RPMI7951 (cell line): ENCODE data around the gene MSANTD3. TPM values are rescaled to one million over a fixed set of nuclear protein-coding genes. Genes with fewer than 3 reads are reported as not detected.
"Not testable (repeated sequence)": the region's sequence is repeated elsewhere in the genome, so short reads cannot be mapped to it uniquely, and the experiment has no call there.

ENCODE experiments used
- DNase-seq: peaks from one replicate; pipeline ENCODE4 v3.0.0-alpha.2; 2012; ENCODE audit warnings: low read depth
- total RNA-seq: library from RNA; depleted of rRNA; stranded (reverse); fragments of >200 nt; shearing (Covaris generic); gene quantifications from 2 replicates; pipeline ENCODE4 v1.2.3, GENCODE V29; 2014

Gene MSANTD3
- total RNA-seq, 1 experiment from 2014 or later: 75.1 TPM

DNA sequence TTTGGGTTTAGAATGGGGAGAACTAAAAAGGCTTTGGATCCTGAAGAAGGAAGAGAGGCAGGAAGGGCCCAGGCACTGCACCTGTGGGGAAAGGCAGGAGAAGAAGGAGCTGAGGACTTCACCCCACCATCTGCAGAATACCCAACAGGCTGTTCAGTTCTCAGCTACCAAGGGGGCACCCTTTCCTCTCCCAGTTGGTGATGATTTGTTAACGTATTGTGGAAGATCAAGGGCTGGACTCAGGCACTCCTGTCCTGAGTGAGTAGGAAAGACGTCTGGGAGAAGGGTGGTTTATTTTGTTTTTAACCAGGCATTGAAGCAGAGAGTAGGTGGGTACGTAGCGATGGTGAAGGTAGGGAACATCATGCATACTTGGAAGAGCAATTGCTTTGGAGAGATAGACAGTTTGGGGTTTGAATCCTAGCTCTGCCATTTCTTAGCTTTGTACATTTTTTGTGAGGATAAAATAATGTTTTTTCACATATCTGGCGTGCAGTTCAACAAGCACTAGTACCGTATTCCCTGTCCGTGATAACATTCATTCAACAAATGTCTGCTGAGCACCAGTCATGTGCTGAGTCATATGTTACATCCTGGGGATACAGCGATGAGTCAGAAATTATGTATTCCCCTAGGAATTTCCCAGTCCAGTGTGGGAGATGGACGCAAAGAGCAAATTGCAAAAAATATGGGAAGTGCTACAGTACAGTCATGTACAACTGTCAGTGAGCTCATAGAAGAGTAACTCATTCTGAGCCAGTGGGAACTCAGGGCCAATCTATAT is 2.1 kb downstream of the MSANTD3 start:
- DNase-seq: peak; percentile 99

DNA sequence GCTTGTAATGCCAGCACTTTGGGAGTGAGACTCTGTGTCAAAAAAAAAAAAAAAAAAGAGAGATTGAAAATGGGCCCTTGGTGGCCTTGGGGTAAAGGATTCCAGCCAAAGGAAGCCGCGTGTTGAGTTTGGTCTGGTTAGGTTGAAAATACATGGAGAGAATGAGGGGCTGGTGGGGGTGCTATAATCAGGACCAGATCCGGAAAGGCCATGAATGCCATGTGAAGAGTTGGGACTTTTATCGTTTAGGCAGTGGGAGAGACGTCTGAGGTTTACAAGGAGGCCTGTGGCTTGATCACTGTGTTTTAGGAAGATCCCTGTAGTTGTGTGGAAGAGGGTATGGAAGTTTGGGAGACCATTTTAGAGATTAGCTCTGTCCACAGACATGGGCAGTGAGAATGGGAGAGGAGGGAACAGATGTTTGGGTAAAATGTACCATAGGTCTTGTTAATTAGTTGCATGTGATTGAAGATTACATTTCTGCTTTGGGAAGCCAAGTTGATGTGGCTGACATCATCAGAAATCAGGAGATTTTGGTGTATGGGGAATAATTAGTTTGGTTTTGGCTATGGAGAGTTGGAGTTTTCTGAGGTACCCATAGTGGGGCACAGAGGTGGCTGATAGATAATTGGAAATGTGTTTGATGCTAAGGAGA is 3.5 kb downstream of the MSANTD3 start:
- peak; percentile 70 for DNase-seq

DNA sequence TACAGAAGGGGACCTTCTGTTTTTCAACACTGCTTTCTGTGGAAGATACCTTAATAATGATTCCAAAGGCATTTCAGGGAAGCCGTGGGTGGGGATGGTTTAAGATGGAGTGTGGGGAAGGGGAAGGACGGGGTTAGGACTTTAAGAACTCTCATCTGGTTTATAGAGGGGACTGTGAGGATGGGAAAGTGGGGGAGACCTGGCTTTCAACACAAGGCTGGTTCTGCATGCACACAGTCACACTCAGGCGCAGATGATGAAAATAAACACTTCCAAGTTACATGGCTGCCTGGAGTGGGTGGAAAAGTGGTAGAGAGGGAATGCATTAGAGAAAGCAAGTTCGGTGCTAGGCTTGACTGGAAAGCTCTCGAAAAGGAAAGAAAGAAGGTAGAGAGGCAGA is 4.9 kb downstream of the MSANTD3 start:
- no peak for DNase-seq

DNA sequence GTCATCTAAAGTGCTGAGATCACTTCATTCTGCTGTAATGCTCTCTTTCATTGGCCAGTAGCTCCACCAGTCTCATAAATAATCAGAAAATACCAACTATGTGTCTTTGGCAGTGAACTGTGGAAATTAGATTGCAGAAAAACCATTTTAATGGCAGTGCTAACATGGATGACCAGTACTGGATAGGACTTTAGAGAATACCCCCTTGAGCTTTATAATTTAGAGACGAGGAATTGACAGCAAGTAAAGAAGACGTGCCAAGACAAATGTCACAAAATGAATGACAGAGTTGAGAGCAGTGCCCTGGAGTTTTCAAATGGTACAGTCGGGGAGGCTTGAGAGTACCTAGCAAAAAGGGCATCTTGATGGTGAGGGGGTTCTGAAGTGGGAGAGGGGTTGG is 5.8 kb downstream of the MSANTD3 start:
- no peak for DNase-seq

DNA sequence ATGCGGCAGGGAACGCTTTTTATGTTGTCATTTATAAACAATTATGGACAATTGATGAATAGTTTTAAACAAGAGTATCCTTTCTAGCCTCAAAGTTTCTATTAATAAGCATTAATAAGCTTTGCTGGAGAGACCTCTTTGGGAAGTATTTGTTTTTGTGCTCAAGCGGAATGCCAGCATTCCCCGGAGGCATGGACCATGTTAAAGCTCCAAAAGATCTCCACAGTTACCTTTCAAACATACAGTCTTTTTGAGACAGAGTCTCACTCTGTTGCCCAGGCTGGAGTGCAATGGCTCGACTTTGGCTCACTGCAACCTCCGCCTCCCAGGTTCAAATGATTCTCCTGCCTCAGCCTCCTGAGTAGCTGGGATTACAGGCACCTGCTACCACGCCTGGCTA is 9.6 kb downstream of the MSANTD3 start:
- no peak for DNase-seq

DNA sequence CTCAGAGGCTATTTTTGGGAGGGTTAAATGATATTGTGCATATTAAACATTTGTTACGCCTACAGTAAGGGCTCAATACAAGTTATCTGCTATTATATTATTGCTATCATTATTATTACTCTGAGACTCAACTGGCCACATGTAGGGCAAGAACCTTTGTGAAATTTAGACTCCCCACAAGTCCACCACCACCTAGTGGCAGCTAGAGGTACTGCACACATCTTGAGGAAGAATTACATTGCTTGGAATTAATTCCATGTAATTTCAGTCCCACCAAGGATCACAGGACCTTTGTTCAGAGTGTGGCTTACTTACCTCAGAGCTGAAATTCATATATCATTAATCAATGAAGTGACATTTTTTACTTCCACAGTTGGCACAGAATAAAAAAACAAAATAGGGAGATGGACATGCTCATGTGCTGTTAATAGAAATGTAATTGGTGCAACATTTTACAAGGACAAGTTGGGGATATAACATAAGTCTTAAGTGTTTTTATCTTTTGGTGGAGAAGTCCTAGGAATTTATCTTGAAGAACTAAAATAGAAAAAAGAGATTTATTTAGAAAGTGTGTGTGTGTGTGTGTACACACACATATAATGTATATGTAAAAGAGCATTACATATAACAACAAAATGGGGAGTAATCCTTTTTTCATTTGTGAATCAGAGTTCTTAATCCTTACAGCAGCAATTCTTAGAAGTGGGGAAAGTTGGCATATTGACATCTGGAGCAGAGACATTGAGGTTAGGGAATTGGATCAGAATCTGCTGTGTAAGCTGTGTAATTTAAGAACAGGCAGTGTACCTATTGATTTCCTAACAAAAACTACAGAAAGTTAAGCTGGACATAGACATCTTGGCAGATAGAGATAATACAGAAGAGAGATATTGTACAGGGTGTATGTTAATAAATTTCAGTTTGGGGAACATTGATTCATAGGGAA is 11.2 kb downstream of the MSANTD3 start:
- DNase-seq: peak; percentile 72

DNA sequence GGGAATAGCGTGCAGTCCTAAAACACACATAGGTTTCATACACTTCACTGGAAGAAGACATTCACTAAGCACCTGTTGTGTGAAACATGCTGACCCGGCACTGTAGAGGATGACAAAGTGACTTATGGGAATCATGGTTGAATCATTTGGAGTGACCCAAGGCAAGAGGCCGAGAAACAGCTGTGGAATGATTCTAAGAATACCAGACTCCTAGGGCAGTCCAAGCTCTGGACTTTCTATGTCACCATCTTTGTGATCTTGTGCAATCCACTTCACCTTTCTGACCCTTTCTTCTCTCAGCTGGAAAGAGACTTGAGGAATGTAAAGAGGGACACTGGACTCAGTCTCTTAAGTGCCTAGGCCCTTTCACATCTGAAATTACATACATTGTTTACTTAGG is 13.1 kb downstream of the MSANTD3 start:
- DNase-seq: peak; percentile 69

DNA sequence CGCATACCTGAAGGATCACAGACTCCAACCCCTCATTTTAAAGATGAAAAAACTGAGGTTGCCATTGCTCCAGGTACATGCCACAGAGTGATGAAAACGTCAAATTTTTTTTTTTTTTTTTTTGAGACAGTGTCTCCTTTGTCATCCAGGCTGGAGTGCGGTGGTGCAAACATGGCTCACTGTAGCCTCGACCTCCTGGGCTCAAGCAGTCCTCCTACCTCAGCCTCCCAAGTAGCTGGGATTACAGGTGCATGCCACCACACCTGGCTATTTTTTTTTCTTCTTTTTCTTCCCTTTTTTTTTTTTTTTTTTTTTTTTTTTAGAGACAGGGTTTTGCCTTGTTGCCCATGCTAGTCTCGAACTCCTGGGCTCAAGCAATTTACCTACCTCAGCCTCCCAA is 13.5 kb downstream of the MSANTD3 start:
- not testable (repeated sequence) for DNase-seq

DNA sequence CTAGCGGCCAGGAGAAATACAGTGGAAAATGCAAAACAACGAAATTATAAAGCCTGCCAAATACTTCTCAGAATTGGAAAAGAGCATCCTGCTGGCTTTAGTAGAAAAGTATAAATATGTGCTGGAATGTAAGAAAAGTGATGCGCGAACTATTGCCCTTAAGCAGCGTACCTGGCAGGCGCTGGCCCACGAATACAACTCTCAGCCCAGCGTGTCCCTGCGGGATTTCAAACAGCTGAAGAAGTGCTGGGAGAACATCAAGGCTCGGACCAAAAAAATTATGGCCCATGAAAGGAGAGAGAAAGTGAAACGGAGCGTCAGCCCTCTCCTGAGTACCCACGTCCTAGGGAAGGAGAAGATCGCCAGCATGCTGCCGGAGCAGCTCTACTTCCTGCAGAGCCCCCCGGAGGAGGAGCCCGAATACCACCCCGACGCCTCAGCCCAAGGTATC is 15.0 kb downstream of the MSANTD3 start:
- DNase-seq: no peak

DNA sequence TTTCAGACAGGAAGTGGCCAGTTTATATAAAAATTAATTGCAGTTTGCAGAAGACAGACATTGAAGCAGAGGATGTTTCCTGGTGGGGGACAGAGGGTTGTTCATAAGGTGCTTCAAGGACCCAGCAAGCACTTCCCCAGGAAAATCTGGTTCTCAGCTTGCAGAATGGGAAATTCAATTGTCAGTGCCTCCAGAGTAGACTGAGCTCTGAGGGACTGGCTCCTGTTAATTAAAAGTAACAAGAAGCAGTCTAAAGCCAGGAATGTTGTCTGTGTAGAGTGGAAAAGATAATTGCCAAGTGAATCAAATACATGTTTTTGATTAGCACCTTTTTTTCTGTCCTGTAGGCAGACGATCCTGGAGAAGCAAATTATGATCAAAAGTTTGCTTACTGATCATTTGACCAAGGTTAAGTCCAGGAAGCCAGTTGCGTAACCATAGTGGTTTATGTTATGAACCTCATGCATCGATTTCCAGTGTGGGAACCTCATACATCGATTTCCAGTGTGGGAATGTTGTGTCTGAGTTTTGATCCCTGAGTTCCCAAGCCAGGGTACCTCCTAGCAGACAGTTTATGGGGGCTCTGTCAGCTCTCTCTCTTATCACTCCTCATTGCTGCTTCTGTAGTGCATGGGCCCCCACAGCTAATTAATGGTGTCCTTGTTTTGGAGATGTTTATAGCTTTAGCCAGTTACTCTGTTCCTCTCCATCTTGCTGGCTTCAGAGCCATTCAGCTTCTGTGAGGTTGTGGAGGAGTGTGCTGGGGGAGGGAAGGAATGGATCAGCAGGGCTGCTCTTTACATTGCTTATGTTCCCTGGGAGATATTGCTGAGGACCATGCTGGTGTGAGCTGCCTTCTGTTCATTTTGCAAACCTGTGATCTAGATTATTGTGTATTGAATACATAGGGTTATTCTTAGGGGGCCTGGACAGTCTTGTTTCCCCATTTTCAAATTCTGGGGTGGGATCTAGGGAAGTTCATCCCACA is 17.1 kb downstream of the MSANTD3 start:
- no peak for DNase-seq

DNA sequence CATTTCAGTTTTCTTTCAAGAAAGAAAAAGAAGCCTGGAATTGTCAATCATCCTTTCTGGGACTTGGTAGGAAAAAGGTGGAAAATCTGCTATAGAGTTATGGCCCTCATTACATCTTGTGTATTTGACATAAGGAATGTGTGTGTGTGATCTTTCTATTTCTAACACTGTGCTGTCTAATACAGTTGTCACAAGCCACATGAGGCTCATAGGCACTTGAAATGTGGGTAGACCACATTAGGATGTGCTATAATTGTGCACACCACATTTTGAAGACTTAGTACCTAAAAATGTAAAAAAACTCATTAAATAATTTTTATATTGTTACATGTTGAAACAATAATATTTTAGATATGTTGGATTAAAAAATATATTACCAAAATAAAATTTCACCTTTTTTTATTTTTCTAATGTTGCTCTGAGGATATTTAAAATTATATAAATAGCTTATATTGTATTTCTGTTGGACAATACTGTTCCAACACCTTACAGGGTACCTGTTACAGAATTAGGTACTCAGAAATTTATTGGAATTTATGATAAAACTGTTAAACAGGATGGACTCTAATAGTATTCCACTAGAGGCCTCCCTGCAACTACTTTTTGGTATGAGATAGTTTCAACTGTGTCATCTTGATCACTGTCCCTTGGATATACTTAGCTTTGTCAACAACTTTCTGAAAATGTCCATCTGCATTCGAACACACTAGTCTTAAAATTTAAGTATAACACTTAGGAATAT is 18.4 kb downstream of the MSANTD3 start:
- no peak for DNase-seq

DNA sequence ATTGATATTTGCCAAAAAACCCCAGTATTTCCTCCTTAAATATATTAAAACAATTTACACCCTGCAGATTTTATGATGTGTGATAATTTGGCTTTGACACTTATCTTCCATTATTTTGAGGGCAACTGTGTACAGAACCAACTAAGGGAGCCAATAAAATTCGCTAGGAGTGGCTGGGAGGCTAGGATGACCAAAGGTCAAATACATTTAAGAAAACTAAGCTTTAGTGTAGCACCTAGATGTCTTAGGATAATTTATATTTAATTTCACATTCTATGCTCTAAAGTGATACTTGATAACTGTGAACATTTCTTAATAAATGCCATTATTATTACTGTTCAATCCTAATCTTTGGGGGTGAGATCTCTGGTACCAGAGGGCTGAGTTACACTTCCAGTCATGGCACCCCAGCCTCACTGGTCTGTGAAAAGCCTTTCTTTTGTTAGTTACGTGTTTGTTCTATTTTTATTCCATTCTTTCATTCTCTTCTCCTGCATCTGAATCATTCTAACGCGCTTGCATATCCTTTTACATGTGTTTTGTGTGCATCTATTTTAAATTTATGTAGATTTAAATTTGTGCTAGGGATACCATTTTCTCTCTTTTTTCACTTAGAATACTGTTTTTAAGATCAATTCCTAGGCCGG is 19.1 kb downstream of the MSANTD3 start:
- DNase-seq: no peak

DNA sequence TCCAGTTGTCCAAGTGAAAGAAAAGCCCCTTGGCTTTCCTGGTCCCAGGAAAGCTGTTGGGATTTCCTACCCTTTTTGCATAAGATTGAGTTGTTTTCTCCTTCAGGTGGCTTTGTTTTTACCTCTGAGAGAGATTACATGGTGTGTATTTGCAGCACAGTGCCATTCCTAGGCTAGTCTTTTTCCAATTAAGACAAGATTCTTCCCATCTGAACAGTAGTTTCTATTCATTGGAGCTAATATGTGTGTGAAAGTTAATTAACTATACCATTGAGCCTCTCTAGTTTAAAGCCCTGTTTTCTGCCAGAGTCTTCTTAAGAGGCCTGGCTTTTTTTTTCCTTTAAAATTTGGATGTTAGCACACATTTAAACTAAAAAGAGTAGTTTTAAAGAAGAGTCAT is 20.1 kb downstream of the MSANTD3 start:
- no peak for DNase-seq

DNA sequence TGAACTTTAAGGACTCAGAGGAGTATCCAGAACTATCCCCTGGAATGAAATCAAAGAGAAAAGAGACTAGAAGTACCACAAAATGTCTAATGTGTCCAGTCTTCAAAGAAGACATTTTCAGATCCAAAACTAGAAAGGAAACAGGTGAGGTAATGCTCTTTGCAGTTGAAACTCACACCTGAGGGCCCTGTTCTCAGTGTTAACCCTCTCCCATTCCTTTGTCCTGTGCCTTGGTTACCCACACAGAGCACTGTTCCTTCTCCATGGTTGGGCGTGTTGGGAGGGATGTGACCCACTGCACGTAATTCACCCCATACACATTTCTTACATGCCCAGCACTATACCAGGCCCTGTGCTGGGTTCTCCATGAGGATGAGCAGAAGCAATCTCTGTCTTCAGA is 21.3 kb downstream of the MSANTD3 start:
- DNase-seq: no peak

DNA sequence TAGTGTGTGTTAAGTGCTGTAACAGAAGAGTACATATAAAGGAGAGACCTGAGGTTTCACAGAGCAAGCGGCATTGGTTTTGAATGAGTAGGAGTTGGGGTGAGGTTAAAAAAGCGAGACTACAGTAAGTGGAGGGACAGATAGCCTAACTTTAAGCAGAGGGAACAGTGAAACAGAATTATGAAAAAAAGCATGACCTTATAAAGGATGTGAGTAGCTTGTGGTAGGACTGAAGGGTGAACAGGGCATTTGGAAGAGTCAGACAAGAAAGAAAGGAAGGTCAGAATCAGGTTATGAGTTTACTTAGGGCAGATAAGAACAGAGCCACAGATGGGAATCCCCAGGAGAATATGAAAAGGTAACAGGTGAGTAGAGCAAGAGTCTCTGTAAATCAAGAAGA is 22.5 kb downstream of the MSANTD3 start:
- no peak for DNase-seq

DNA sequence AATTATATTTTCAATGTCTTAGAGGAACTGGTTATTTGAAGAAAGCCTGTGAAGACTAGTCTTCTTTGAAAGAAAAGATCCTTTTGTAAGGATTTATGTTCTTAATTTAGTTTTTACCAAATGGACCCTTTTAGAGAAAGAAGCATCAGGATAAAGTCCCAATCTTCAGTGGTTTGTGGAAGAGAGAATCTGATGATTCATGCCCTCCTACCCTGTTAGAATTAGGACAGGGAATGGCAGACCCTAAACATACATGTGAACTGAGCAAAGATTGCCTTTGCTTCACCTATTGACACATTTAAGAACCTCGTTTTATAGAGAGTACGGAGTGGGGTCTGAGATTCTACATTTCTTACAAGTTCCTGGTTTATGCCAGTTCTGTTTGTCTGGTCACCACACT is 26.0 kb downstream of the MSANTD3 start:
- no peak for DNase-seq

DNA sequence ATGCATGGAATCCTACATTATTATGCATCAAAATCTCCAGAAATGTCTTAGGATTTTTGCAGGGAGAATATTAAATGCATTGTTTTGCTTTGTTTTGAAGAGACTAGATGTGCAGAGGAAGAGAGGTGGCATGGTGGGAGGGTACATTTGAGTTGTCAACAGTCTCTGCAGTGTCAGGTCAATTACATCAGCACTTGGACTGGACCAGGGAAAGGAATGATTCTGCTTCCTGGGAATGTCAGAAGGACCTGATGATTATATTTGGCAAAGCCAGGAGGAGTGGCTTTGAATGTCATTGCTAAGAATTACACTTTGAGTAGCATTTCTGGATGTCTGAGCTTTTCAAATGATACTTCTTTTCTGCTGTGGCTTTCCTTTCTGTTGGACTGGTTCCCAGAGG is 28.5 kb downstream of the MSANTD3 start:
- DNase-seq: no peak

DNA sequence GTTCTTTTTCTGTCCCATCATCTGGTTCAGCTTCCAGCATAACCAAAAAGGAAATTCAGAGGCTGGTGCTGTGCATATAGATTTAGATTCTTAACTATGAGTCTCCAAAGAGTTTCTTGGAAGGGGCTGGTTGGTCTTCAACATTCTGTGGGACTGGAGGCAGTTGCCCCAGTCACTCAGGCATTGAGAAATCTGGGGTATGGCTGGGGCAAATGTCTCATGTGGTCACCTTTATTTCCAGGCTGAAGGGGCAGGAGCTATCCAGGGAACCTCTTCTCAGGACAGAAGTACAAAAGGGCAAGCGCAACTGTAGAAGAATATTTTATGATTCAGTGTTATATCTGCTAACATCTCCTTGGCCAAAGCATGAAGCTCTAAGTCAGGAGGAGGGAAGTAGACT is 30.6 kb downstream of the MSANTD3 start:
- DNase-seq: no peak

DNA sequence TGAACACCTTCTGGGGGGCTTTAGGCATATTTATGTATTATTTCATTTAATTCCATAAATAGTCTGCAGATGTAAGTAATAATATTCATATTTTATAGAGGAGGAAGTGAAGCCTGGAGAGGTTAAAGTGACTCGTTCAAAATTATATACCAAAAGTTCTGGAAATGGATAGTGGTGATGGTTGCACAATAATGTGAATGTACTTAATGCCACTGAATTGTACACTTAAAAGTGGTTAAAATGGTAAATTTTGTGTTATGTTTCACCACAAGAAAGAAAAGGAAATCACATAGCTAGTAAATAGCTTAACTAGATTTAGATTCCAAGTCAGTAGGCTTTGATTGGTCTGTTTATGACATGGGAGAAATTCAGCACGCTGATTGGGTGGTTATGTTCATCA is 33.0 kb downstream of the MSANTD3 start:
- DNase-seq: no peak

DNA sequence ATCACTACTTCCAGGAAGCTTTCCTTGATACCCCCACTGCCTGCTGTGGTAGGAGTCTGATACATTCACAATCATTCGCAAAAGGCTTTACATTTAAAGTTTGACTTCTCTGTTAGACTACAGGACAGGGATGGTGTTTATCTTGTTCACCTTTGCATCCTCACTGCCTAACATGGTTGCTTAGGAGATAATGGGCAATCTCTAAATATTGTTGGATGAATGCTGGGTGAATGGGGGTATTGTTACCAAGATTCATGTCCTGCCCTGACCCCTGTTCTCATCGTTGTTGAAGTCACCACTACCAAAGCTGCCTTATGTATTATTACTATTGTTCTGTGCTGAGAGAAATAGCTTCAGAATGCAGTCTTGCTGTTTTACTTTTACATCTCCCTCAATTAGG is 38.3 kb downstream of the MSANTD3 start:
- DNase-seq: no peak
